HG03097 (cell line): ENCODE results near the gene ACER3.
"Not testable (repeated sequence)": the region's sequence is repeated elsewhere in the genome, so short reads cannot be mapped to it uniquely, and the experiment has no call there.

Experiments used
- ATAC-seq: cut with Tn5 transposase; IDR thresholded peaks from one replicate; pipeline ENCODE4 v1.9.1; 2021; ENCODE audit not compliant: unreplicated experiment, low FRiP score

The ACER3 gene

GRCh38 chr11:76980196-76980595 lies 119.5 kb downstream of the ACER3 start:
- no peak for ATAC-seq

GRCh38 chr11:76984743-76985142 lies 124.0 kb downstream of the ACER3 start:
- ATAC-seq = no peak

GRCh38 chr11:76987203-76987602 lies 126.5 kb downstream of the ACER3 start:
- no peak for ATAC-seq

- ATAC-seq = no peak
These were observed 129.9 kb downstream of the ACER3 start for GRCh38 chr11:76990628-76991027.

GRCh38 chr11:76995081-76995576 lies 134.4 kb downstream of the ACER3 start:
- no peak for ATAC-seq

GRCh38 chr11:76997512-76997911 lies 136.8 kb downstream of the ACER3 start:
- ATAC-seq = no peak

- no peak for ATAC-seq
These were observed 138.9 kb downstream of the ACER3 start for GRCh38 chr11:76999597-76999996.

GRCh38 chr11:77001613-77002012 lies 140.9 kb downstream of the ACER3 start:
- ATAC-seq = no peak

- no peak for ATAC-seq
These were observed 142.1 kb downstream of the ACER3 start for GRCh38 chr11:77002776-77003175.

- ATAC-seq = no peak
These were observed 143.2 kb downstream of the ACER3 start for GRCh38 chr11:77003963-77004362.

- no peak for ATAC-seq
These were observed 148.9 kb downstream of the ACER3 start for GRCh38 chr11:77009533-77010160.

- no peak for ATAC-seq
These were observed 154.0 kb downstream of the ACER3 start for GRCh38 chr11:77014669-77015068.

- not testable (repeated sequence) for ATAC-seq
These were observed 157.7 kb downstream of the ACER3 start for GRCh38 chr11:77018396-77018924.

- no peak for ATAC-seq
These were observed 159.4 kb downstream of the ACER3 start for GRCh38 chr11:77019976-77020595.

- no peak for ATAC-seq
These were observed 160.0 kb downstream of the ACER3 start for GRCh38 chr11:77020734-77021133.

GRCh38 chr11:77024745-77025144 lies 164.0 kb downstream of the ACER3 start:
- no peak for ATAC-seq

GRCh38 chr11:77026221-77026620 lies 165.5 kb downstream of the ACER3 start:
- ATAC-seq = no peak

GRCh38 chr11:77026743-77027142 lies 166.0 kb downstream of the ACER3 start:
- no peak for ATAC-seq

GRCh38 chr11:77027275-77027674 lies 166.6 kb downstream of the ACER3 start:
- ATAC-seq = no peak

GRCh38 chr11:77029829-77030228 lies 169.1 kb downstream of the ACER3 start:
- ATAC-seq = no peak

- no peak for ATAC-seq
These were observed 170.2 kb downstream of the ACER3 start for GRCh38 chr11:77030834-77031414.

- ATAC-seq = no peak
These were observed 170.9 kb downstream of the ACER3 start for GRCh38 chr11:77031599-77031998.
